HG02938 (cell line): ENCODE measurements around the gene SMIM28.
A peak's percentile ranks its signal among the peaks of the same experiment; 100 is the strongest.
"Not testable (repeated sequence)": the region's sequence is repeated elsewhere in the genome, so short reads cannot be mapped to it uniquely, and the experiment has no call there.

Experiments used
- ATAC-seq: cut with Tn5 transposase; IDR thresholded peaks from one replicate; pipeline ENCODE4 v1.9.1; 2021; ENCODE audit warnings: mild to moderate bottlenecking, moderate library complexity; ENCODE audit not compliant: unreplicated experiment

Gene SMIM28

DNA sequence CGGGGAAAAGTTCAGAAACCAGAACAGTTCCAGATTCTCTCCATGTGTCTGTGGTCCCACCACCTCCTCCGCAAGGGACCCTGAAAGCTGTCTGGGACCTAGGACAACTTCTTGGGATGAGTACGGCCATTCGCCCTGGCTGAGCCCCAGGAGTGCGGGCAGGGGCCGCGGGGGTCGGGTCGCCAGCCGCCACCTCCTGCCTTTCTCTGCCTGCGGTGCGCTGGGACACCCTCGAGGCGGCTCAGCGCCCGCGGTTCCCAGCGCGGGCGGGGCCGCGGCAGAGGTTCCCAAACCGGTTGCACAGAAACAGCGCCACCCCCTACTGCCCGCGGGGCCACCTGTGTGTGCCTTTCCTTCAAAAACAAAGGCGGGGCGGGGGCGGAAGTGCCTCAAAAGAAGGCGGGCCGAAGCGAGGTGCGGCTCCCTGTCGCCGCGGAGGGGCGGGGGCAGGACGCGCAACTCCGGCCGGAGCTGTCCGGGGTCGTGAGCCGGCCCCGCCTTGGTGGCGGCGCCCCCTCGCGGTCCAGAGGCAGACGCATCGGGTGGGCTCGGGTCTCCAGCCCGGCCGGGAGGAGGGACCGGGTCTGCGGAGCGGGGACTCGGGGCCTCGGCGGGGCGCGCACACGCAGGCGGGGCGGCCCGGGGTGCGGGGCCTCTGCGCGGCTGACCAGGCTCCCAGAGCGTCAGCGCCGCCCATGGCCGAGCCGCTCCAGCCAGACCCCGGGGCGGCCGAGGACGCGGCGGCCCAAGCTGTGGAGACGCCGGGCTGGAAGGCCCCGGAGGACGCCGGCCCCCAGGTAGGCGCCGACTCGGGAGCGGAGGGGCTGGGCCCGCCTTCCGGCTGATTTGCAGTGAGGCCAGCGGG lies 26.3 kb downstream of the SMIM28 start, which contains the start of gene HEBP2:
Gene HEBP2, plus strand, starts transcription at position 423 of the 865 bp plus-strand sequence. Its CDS starts 273 bp downstream, at position 696.
- ATAC-seq: peak; percentile 88

DNA sequence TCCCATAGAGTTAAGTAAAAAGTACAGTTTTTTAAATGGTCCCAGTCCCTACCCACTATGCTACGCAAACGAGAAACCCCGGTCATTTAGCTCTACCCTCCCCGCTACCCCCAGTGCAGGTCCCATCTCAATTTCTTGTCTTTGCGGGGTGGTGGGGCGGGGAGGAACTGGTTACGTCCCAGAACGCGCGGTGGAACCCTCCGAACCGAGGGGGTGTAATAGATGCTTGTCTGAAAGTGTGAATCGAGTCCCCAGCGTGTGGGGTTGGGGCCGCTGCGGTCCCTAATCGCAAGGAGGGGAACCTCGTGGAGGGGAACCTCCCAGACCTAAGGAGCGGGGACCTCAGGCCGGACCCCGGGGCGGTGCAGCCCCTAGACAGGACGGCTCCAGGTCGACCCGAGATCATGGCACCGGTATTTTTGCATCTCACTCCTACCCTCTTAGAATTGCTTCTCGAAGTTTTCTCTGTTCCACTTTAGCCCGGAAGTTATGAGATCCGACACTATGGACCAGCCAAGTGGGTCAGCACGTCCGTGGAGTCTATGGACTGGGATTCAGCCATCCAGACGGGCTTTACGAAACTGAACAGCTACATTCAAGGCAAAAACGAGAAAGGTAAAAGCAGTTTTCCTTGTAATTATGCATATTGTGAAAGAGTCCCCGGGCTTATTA lies 27.1 kb downstream of the SMIM28 start:
- peak; percentile 3 for ATAC-seq

DNA sequence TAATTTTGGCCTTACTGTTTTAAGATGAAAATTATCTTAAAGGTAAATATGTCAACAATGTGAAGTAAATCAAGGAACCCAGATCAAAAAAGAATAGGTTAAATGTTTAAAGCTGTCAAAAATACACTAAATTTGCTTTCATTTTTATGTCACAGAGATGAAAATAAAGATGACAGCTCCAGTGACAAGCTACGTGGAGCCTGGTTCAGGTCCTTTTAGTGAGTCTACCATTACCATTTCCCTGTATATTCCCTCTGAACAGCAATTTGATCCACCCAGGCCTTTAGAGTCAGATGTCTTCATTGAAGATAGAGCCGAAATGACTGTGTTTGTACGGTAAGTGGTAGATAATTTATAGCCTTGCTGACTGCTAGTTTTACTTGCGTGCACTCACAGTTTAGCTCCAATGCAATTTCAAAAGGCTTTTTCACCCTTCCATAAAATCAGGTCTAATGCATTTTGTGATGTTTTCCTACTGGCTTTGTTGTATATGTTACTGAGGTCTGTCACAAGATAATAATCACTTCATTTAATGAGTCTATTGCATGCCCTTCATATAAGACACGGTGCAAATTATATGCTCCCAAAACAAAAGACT lies 28.2 kb downstream of the SMIM28 start:
- ATAC-seq: no peak

DNA sequence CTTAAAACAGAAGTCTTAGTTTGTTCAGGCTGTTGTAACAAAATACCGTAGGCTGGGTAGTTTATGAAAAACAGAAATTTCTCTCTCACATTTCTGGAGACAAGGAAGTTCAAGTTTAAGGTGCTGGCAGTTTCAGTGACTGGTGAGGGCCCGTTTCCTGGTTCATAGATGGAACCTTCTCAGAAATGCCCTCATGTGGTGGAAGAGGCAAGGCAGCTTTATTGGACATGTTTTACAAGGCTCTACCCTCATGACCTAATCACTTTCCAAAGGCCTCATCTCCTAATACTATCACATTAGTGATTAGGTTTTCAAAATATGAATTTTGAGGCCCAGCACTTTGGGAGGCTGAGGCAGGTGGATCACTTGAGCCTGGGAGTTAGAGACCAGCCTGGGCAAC lies 28.7 kb downstream of the SMIM28 start:
- no peak for ATAC-seq

DNA sequence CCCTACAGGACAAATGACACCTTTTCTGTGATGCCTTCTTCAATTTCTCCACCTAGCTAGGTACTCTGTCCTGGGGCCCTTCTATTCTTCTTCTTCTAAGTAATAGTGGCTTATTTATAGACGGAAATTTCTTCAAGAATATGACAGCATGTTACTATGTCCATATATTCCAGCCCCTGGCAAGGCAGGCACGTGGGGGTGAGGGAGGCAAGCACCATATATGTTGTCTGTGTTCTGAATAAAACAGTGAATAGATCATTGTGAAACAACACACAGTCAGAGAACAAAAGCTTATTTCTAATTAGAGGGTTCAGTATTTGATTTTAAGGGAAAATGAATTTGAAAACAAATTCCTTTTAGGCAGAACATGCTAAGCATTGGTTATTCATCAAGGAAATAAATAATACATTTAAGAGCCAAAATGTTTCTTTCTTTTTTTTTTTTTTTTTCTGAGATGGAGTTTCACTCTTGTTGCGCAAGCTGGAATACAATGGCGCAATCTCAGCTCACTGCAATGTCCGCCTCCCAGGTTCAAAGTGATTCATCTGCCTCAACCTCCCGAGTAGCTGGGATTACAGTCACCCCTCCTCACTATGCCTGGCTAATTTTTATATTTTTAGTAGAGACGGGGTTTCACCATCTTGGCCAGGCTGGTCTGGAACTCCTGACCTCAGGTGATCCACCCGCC lies 32.5 kb downstream of the SMIM28 start:
- ATAC-seq: no peak

DNA sequence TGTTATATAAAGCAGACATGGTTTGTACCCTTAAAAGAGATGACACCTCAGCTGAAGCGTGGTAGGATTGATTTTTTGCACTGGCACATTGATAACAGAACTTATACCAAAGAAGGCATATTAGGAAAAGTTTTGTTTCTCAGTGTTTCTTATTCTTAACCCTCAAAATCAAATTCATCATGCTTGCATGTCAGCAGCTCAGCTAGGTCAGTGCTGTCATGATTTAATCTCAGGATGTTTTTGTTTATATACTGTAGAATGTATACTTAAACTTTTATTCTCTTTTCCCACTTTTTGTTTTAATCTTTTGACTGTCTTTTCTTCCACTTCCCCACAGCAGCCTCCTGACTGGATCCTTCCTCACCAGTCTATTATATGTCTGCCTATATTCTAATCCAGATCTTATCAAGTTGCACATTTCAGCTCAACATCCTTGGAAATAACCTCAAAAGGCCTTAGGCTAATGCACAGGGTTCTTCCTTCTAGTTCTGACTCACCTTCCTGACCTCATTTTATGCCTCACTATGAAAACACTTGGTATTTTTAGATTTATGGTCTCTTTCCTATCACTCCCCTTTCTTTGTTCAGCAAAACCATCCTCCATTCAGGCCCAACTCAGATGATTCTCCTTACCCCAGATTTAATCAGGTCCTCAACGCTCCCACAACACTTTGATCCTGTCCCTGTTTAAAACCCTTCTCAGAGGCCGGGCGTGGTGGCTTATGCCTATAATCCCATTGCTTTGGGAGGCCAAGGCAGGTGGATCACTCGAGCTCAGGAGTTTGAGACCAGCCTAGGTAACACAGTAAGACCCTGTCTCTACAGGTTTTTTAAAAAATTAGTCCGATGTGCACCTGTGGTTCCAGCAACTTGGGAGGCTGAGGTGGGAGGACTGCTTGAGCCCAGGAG lies 33.5 kb downstream of the SMIM28 start:
- peak; percentile 84 for ATAC-seq

DNA sequence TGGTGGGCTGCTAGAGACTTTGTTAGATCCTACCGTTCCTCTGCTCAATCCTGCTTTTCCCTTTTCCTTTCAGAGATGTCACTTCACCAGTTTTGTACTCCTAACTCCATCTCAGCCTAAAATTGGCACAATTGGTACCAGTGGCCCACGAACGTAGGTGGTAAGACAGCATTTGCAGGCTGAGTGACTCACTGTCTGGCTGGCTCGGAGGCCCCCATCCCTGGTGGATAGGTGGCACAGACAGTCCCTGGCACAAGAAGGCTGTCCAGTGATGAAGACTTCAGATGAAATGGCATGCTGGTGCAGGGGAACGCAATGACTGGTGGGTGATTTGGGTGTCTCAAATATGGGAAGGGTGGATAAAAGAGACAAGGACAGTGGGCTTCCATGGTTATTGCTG lies 37.4 kb downstream of the SMIM28 start:
- no peak for ATAC-seq

DNA sequence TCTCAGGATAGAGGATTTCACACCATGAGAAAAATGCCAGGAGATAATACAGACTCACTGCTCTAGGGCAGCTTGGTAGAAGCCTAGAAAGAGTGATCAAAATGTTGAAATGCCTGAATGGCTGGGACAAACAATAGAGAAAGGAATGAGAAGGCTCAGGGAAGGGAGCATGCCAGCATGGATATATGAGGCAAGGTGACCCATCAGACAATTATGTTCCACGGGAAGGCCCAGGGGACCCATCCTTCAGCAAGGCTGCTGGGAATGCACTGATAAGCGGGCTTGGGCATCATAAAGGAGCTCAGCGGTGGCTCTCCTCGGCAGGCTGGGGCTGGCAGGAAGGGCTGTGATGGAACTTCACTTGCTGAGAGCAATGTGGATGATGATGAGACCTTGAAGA lies 38.5 kb downstream of the SMIM28 start:
- no peak for ATAC-seq

DNA sequence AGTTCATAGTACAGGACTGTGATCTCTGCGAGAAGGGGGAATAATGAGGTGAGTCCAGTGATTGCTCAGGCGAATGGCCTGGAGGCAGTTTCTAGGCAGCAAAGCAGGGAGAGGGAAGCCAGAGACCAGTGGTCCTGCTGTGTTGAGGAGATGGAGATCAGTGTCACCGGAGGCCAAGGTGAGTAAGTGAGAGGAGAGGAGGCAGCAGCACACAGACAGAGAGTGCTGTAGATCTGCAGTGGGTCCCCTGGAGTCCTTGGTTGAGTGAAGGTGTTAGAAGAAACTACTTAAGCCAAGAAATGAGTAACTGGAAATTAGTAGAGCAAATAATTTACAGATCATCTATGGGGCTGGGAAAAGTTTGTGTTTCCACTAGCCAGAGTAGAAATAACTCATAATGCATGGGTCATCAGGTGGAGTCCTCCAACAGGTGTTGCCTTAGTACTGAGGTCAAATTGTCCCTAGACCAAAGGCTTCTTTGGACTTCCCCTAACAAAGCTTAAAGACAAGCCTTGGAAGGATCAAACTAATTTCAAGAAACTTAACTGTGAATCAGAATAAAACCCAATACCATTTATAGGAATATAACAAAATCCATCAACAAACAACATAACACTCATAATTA lies 39.9 kb downstream of the SMIM28 start:
- ATAC-seq: no peak

DNA sequence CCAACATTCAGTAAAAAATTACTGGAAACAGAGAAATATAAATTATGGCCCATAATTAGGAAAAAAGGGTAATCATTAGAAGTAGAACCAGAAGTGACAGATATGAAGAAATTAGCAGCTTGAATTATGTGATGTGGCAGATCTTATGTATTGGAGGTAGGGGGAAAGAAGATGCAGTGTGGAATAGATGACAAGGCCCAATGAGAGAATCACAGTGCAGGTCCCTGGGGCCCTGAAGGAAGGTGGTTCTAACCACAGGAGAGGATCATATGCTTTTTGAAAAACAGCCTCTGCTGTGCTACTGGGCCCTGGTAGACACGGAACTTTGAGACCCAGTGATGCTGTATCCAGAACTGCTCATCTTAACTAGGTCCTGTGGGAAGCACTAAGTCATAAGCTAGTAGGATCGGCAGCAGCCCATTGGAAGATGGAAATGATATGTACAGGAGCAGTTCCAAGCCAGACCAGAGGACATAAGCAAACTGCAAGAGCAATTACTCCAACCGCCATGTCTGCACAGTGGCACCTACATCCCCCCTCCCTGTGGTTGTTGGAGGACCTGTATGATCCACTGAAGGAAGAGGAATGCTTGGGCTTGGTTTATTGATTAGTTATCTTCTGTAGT lies 40.5 kb downstream of the SMIM28 start:
- ATAC-seq: no peak

DNA sequence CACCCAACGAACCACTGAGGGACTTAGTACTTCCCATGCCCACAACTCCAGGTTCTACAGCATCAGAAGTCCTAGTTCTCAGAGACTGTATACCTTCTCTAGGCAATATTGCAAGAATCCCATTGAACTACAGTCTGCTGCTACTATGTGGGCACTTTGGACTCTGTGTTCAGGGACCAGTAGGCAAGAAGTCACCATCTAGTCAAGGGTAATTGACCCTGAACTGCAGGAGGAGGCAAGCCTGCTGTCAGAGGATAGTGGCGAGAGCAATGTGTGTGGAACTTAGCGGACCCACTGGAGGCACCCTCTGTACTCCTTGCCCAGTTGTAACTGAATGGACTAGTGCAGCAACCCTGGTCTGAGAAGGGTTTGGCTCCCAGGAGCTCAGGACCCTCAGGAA lies 42.1 kb downstream of the SMIM28 start:
- ATAC-seq: no peak

DNA sequence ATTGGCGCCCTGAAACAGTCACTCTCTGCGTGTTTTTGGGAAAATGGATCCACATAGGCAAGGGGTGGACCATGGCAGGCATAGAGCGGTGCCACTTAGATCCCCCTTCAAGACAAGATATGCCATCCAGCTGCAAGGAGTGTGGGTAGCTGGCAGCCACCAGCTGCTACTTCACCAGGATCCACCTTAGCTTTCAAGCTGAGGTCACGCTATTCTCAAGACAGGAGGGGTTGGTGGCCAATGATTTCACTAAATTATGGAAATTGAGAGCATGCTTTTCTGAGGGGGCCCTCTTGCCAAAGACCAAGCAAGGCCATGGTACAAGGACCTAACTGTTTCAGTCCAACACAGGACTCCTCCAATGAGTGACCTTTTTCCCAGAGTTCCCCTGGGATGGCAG lies 42.7 kb downstream of the SMIM28 start:
- no peak for ATAC-seq

DNA sequence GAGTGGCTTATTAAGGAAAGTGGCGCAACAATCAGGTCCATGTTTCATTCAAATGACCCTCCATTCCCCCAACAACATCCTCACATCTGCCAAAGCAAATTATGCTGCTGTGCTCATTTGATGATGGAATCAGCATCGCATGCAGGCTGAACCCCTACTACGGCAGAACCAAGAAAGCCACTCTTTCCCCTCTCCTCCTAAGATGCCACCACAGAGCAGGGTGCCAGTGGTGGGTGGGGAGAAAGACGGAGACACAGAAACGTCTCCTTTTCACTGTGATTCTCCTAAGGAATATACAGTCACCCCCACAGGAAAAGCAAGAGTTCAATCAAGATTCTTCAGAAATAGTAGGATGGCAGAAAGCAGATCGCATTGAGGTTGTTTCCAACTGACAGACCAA lies 43.4 kb downstream of the SMIM28 start:
- no peak for ATAC-seq

DNA sequence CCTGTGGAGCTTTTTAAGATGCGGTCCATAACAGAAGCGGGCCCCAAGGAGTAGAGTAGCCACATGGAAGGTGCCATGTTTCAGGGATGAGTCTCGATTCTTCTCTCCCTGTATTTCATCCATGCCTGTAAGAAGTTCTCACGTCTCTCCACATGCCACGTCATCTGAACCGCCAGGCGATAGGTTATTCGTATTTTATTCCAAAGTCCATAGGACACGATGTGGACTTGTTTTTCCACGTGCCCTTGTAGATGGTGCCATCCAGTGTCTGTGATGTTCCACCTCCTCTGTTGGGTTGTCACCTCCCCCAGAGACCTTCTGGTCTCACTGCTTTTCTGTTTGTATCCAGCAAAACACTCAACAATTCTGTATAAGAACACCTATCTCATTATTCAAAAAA lies 43.9 kb downstream of the SMIM28 start:
- ATAC-seq: no peak

DNA sequence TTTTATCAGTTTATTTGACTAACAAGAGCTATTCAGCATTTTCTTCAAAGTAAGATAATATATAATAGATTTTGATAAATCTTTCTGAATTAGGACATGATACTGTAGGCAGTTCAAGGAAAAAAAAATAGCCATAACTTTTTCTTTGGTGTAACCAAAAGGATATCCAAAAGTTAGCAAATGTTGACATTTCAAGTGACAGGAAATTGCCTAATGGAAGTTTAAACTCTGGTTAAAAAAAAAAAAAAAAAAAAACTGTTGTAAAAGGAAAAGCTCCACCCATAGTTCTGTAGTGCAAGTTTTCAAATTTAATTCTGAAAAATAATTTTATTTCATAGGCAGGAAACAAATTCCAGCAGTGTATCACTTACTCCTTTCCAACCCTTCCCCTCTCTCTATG lies 45.2 kb downstream of the SMIM28 start:
- no peak for ATAC-seq

DNA sequence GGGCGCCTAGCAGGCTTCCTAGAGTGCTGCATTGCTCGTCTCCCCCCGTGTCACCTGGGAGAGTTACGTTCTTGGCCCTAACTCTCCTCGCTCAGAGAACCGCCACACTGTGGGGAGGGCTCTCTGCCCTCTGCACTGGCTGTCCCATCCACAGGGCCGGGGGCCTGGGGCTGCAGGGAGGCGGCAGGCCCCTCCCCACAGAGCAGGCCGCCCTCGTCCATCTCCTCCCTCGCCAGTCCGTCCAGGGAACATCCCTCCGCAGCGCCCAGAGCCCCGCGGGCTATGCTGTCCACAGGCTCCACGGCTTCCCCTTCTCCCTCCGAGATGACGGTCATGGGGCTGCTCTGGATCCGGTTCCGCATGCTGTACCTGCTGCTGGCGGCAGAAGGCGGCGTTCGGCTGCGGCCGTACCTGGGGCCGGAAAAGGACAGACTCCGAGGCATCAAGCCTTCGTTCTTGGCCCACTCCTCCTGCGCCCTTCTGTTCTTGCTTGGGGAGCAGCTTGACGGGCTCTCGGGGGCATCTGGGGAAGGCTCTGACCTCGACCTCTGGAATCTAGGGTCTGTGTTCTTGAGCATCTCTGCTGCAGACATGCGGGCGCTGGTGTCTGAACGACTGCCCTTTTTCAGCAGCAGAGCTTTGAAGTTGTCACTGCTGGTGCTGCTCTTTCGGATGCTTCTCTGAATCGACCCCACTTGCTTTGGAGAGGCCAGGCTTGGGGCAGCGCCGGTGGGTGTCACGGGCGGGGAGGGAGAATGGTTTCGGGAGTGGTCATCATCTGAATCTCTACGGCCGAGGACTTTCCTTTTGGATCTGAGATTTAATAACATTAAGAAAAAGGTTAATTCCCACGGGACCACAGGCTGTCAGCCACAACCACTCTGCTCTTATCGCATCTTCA lies 46.5 kb downstream of the SMIM28 start:
- ATAC-seq: no peak

DNA sequence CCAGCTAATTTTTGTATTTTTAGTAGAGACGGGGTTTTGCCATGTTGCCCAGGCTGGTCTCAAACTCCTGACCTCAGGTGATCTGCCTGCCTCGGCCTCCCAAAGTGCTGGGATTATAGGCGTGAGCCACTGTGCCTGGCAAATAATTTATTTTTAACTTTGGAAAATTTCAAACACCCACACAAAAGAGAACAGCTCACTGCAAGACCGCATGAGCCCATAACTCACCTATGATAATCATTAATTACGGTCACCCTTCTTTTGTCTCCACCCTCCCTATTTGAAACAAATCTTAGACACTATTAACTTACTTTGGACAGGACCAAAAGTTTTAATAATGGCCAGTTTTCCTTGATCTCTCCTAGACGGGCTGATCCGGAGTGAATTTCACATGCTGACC lies 47.6 kb downstream of the SMIM28 start:
- not testable (repeated sequence) for ATAC-seq

DNA sequence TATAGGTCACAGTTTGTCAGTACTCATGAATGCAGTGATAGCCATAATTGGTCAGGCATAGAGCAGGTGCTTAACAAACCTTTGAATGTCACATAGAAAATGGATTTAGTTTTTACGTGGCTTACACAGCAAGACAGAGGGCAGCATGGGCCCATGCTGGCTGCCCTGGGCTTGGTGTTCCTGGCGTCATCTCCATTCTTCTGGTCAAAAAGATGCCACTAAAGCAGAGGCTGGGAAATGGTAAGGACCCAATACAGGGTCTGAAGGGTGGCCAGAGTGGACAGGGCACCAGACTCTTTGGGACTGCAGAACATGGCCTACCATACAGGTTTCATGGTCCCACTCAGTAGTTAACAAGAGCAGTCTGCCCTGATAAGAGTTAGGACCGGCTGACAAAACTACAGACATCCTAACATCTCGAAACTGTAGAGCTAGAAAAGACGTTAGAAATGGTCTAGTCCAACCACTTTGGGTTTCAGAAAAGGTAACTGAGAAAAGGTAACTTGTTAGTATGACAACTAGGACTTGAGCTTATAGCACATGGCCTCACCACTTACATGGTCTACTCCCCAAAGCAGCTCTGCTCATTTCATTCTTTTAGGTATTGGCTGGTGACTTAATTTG lies 48.9 kb downstream of the SMIM28 start:
- ATAC-seq: no peak
